ENCODE measurements around the gene EFCAB9.
"Not testable (repeated sequence)": the region's sequence is repeated elsewhere in the genome, so short reads cannot be mapped to it uniquely, and the experiment has no call there.

EFCAB9 gene

DNA sequence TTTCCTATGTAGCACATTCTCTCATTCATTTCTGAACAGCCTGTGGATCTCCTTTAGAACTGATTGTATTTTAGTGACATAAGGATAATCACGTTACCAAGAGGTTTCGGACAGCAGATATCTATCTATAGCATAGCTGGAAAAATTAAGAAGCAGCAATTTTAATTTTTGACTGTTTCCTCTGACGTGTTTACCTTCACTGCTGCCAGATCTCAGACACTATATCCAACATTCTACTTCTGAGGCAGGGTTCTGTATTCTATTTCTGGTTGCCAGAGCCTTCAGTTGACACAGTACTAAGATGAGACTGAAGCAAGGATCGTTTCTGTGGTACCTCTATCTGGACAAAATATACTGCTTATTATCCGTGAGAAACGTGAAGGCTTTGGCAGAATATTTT, at the start of gene EFCAB9:
TSS of gene EFCAB9 (plus strand) at position 301 of the 400 bp plus-strand sequence. CDS start at position 302, 1 bp downstream.
- no peak for DNase-seq (ENCODE audit: low read depth, low spot score)

DNA sequence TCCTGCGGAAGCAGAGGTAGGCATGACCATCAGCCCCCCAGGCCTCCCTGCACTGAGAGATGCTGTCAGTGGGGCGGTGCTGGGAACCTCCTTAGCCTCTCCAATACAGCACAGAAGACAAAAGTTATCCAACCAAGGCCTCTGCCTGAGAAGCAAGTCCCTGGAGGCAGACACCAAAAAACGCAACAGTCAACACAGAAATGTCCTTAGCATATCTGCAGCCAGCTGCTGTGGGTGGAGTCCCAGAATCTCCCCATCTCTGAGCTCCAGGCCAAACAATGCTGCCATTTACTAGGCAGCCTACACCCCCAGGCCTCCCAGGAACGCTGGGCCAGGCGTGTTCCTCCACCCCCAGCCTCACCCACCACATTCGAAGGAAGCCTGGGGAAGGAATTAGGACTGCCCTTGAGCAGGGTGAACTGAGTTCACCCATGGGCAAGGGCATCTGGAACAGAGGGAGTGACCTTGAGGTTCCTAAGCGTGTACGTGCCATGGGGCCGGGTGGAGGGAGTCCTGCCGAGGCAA, 49.6 kb upstream of the EFCAB9 start:
- no peak for DNase-seq (ENCODE audit: low read depth, low spot score)

DNA sequence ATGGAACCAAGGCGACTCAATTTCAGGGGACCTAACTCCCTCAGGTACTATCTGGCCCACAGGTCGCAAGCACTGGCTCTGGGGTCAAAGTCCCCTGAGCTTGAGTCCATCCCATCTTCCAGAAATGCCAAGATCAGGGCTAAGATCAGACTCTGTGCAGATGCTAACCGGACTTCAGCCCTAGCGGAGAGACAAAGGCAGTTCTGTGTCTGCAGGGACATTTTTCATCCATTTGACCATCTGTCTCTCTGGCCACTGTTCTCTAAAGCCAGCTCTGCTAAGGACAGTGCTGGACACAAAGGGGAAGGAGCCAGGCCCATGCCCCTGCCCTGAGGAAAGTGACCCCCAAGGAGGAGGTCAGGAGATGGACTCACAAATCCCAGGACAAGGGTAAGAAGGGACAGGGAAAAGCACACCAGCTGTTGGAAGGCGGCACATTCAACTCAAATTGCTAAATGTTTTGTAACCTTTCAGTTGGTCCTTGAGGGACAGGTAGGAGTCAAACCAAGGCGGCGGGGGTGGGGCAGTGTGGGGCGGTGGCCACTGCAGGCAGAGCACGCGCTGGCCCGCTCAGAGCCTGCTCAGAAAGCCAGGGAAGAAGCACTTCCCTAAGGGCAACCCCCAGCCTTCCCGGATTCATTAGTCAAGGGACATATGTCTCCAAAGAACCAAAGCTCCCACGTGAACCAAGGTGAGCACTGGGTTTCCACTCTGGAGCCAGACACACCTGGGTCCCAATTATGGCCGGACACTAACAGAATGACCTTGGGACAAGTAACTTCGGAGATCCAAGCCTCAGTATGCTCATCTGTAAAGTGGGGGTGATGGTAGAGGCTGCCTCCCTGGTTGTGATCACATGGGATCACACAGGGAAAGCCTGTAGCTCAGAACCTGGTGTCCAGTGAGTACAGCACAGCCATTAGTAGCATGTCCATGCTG, 48.8 kb upstream of the EFCAB9 start:
- DNase-seq (ENCODE audit: low read depth, low spot score) = no peak

DNA sequence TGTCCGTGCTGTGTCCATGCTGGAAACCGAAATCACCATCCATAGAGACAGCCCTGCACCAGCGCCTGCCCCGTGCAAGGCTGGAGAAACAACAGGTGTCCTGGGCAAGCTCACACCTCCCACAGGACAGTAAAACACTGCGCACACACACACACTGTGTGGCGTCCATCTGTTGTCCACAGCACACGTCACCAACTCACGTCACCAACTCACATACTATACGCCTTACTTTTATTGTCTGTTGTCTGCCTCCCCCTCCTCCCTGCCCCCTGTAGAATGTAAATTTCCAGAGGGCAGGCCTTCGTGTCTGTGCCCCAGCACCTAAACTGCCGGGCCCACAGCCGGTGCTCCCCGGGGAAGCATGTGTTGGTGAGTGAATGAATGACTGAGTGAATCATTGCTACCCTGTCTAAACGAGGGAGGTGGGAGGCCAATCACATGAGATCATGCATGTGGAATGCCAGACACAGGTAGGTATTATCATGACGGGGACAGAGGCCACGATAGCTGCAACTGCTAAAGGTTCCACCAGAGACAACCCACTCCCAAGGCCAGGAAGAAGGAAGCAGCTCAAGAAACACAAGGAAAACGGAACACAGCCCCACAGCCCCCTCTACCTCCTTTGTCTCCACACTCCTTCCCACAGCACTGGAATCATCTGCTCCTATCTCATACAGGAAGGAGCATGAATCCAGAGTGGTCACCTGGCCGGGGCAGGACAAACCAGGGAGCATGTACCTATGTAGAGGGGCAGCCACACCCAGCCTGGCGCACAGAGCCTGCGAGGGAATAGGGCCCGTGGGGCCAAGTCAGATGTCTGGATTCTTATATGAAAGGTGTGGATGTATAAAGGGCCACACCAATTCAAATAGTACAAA, 47.9 kb upstream of the EFCAB9 start:
- DNase-seq (ENCODE audit: low read depth, low spot score) = peak; percentile 17

DNA sequence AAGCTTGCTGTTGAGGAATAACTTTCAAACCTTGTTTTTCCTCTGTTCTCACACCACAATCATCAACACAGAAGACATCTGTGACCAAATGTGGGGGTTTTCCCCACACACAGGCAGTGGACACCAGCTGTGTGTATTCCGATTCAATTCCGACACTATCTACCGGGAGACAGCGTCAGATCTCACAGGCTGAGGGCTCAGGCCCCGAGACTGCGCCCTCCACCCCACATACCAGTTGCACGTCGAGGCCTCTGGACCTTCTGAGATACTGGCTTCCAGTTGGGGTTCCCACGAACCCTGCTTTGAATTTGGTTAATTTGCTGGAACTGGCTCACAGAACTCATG, 47.3 kb upstream of the EFCAB9 start:
- DNase-seq (ENCODE audit: low read depth, low spot score) = no peak

DNA sequence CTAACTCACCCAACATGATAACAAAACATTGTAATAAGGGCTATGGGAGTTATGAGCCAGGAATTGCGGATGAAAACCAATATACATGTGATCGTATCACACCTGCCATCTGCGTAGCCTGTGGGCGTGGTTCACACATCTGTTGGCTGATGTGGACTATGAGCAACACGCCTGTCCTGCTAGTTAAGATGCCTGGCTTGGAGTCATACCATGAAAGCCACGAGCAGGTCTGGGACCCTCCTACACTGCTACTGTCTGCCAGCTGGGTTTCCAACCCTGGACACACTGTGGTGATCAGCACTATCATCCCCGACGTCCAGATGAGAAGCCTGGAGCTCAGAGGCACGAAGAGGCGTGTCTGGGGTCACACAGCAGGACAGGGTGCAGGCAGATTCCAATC, 46.1 kb upstream of the EFCAB9 start:
- no peak for DNase-seq (ENCODE audit: low read depth, low spot score)

DNA sequence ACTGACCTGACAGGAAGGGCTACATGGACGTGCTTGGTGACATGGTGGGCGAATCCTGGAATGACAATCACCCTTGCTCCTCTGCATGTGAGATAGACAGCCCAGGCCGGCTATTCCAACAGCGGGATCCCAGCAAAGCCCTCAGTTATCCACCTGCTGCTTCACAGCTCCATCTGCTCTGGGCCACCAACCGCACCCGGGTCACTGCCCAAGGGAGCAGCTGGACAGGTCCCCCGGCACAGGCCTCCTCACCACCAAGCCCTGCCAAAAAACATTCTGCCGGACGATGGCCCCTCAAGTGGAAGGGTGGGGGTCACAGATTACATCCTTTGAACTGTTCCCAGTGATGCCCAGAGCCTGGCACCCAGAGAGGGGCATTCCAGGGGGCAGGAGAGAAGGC, 45.6 kb upstream of the EFCAB9 start:
- no peak for DNase-seq (ENCODE audit: low read depth, low spot score)

DNA sequence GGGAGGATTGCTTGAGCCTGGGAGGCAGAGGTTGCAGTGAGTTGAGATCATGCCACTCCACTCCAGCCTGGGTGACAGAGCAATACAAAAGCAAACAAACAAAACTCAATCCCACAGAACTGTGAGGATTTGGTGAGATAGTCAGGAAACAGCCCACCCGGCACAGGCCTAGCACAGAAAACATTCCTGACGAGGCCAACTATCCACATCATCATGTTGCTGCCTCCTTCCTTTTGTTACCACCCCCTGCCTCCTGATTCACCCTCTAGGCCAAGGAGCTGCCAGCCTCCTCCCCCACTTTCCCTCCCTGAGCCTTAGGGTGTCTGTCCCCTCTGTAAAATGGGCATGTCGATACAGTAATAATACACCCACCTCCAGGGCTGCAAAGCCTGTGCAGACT, 44.9 kb upstream of the EFCAB9 start:
- peak; percentile 74 for DNase-seq (ENCODE audit: low read depth, low spot score)

DNA sequence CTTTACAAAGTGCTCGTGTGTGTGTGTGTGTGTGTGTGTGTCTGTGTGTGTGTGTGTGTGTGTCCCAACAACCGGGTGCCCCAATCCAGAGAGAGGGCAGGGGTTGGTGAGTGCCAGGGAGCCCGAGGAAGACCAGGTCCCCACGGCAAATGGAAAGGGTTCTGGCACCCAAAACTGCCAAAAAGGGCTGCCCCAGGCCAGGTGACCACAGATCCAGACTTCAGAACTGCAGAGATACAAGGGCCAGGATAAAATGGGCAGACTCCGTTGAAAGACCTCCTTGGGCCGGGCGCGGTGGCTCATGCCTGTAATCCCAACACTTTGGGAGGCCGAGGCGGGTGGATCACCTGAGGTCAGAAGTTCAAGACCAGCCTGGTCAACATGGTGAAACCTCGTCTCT, 44.5 kb upstream of the EFCAB9 start:
- DNase-seq (ENCODE audit: low read depth, low spot score) = not testable (repeated sequence)

DNA sequence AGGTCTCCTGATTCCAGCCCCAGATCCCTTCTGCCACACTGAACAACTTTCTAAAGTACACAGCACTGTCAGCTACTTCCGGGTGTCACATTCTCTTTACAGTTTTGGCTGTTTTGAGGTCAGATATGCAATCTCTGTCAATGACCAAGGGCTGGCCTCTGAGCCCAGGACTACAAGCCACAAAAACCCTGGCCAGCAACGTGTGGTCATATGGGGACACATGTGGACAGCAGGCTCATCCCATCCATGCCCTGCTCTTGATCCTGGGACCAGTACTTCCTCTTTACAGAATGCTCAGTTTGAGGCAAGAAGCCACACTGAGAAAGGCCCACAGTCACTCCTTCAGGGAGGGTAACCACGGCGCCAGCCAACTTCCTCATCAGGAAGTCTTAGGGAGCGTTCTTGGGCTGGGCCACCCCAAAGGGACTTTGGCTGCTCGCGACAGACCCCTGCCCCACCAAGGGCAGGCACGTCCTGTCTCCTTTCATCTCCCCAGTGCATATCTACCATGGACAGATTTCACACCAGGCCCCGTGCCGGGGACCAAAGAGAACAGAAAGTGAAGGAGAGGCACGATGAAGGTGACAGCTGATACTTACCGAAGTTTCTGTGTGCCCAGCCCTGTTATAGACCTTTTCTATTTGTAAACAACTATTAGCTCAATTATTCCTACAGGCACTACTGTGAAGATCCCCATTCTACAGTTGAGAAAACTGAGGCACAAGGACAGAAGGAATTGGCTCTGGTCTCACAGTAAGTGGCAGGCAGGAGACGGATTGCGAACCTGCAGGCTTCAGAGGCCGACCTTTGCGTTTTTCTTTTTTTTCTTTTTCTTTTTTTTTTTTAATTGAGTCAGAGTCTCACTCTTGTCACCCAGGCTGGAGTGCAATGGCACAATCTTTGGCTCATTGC, 43.2 kb upstream of the EFCAB9 start:
- no peak for DNase-seq (ENCODE audit: low read depth, low spot score)

DNA sequence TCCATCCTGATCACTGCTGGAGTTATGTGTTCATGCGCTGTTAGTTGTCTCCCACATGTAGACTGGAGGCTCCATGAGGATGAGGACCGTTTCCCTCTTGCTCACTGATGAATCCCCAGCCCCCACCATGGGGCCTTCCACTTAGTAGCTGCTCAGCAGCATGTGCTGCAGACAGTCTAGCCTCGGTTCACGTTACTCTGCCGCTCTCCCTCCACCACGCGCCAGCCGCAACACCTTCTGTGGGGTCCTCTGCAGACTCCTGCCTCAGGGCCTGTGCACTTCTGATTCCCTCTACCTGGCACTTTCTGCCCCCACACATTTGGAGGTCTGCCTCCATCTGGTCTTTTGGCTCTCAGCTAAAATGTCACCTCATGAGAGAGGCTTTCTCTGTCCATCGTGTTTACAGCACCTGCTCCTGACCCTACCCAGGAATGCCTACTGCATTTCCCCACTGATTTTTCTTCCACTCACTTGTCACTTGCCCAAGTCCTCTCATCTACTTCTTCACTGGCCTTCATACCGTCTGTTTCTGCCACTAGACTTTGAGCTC, 42.2 kb upstream of the EFCAB9 start:
- no peak for DNase-seq (ENCODE audit: low read depth, low spot score)

DNA sequence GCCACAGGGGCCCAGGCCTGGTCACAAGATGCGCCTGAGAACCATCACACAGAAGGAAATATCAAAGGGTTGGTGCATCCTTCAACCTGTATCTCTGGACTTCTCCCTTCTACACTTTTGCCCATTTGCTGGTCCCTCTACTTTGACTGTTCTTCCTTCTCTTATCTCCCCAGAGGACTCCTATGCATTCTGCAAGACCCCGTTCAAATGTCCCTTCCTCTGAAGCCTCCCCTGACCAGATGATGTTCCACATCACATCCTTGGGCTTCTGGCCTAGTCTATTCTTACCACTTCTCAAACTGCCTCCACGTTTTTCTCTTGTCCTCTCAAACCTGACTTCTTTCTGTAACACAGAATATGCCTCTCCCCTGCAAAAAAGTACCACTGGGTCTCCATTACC, 40.3 kb upstream of the EFCAB9 start:
- no peak for DNase-seq (ENCODE audit: low read depth, low spot score)

DNA sequence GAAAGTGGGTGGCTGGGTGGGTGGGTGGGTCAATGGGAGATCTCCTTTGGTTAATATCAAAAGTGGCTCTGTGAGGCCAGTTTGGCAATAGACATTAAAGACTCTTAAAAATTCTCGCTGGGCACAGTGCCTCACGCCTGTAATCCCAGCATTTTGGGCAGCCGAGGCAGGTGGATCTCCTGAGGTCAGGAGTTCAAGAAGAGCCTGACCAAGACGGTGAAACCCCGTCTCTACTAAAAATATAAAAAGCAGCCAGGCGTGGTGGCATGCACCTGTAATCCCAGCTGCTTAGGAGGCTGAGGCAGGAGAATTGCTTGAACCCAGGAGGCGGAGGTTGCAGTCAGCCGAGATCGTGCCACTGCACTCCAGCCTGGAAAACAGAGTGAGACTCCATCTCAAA, 38.9 kb upstream of the EFCAB9 start:
- not testable (repeated sequence) for DNase-seq (ENCODE audit: low read depth, low spot score)

DNA sequence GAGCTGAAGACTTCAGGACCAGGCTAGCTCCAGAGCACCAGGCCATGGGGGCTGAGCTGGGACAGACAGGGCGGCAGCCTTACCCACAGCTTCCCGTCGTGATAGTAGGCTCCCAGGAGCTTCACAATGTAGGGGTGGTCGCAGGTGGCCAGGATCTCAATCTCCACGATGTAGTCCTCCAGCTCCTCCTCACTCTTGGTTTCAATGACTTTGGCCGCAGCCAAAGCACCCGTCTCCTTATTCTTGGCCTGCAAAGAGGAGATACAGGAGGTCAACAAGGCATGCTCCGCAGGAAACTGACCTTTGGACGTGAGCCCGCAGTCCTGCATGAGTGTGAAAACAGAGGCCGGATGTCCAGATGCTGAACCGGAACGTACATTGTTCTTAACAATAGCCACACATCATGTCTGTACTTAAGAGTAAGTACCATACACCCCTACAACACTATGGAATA, 37.4 kb upstream of the EFCAB9 start:
- no peak for DNase-seq (ENCODE audit: low read depth, low spot score)

DNA sequence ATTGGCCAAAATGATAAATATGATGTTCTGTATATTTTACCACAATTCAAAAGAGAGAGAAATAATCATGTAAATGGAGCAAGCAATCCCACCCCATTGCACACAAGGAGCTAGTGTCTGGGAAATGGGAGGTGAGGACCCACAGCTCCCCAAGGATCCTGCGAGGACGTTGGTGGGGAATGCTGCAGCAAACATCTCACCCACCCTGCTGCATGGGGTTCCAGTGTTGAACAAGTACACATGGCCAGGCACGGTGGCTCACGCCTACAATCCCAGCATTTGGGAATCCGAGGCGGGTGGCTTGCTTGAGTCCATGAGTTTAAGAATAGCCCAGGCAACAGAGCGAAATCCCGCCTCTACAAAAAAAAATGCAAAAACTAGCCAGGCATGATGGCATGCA, 35.0 kb upstream of the EFCAB9 start:
- no peak for DNase-seq (ENCODE audit: low read depth, low spot score)

DNA sequence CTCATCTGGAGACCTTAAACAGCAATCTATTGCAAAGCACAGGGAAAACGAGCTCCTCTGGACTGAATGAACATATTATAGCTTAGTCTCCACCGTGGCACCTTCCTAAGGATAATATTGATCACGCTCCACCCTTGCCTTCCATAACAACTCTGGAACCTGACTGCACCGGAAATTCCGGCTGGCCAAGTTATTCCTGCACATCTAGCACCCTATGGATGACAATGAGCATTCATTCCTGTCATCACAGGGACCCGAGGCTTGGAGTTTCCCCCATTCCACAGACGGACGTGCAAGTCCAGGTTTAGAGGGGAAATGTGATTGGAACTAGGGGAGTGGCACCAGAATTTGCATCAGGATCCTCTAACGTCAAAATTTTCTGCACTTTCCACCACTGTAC, 33.5 kb upstream of the EFCAB9 start:
- DNase-seq (ENCODE audit: low read depth, low spot score) = no peak

DNA sequence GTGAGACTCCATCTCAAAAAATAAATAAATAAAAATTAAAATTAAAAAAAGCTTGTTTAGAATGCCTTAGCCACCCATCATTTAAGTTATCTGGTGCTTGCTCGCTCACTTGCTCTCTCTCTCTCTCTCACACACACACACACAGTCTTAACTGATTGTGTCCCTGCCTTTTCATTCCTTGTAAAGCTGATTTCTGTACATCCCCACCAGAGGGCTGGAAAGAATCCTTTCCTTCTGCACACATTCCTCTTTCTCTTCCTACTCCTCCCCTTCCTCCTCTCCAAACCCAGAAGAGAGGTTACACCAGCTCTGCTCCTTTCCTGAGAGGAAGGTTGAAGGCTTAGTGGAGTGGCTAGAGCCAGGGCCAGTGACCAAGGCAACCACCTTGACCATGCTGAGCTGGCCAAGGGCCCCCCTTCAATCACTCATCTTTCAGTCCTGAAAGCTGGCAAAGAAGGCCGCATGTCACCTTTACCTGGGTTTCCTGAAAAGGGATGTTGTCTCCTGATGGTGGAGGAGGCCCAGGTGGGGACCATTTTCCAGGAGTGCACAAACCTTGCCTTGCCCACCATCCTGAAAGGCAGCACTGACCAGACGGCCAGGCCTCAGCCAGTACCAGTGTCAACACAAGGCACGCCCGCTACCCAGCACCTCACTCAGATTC, 31.5 kb upstream of the EFCAB9 start:
- no peak for DNase-seq (ENCODE audit: low read depth, low spot score)

DNA sequence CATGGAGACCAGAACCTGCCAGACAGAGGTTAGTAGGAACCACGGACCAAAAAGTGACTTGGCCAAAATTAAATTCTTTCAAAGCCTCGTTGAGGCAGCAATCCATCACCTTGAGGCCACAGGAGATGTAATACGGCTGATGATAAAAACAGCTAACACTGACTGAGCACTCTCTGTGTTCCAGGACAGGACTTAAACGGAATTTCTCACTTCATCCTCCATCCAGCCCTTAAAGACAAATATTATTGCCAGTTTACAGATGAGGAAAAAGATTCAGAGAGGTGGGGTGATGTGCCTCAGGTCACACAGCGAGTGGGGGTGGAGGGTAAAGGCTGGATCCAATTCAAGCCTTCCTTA, 31.0 kb upstream of the EFCAB9 start:
- DNase-seq (ENCODE audit: low read depth, low spot score) = no peak

DNA sequence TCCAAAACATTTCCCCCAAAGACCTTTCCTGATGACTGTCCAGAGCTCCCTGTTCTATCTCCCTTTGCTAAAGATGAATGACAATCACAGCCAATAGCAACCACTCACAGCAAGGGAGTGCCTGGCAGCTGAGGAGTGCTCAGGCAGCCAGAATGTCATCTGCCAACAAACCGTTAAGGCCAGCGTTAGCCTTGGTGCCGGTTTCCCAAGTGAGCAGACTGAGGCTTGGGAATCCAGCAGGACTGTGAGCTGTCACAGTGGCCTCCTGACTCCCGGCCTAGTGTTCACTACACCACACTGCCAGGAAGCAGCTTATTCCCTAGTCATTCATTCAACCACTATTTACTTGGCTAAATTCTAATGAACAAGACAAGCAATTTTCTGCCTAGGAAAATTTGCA, 30.6 kb upstream of the EFCAB9 start:
- DNase-seq (ENCODE audit: low read depth, low spot score) = peak; percentile 44

DNA sequence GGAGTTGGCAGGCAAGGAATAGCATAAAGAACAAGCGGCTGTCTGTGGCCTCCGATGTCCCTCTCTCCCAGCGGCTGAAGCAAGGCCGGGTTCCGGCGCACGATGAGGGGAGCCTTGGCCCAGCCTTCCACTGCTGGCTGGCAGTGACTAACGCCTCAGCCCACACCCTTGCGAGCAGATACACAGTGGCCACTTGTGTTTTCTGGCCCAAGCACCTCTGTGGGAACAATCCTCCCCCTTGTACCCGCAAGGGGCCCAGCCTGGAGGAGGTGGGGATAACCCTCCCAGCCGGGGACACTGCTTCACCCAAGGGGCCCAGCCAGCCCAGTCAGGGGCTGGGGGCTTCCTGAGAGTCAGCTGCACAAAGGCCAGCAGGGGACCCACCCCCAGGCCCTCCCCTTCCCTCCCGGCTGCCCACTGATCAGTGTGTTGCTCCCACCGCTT, 29.2 kb upstream of the EFCAB9 start:
- peak; percentile 42 for DNase-seq (ENCODE audit: low read depth, low spot score)
